Neural progenitor cell (in vitro differentiated cells): Measurements from ENCODE around the gene AZIN2. TPM values are rescaled to one million over a fixed set of nuclear protein-coding genes. Genes with fewer than 3 reads are reported as not detected.

Experiments
- DNase-seq: peaks from one replicate; pipeline ENCODE4 v3.0.0-alpha.2; 2016; ENCODE audit warnings: low spot score
- H2AFZ ChIP-seq: fragments of 200-600 bp; sonication (generic); replicated peaks from 2 replicates; pipeline ENCODE4 v1.6.1; 2016; ENCODE audit warnings: antibody characterized with exemption
- H3F3A ChIP-seq: fragments of 200-600 bp; sonication (generic); 2 replicates; pipeline ENCODE4 v1.6.1; 2016; ENCODE audit warnings: antibody characterized with exemption, low read depth
- H3K27ac ChIP-seq: fragments of 200-600 bp; sonication (generic); 2 replicates; pipeline ENCODE4 v1.5.1; 2016; ENCODE audit warnings: mild to moderate bottlenecking
- H3K27me3 ChIP-seq: fragments of 200-600 bp; sonication (generic); 2 replicates; pipeline ENCODE4 v1.6.1; 2016; ENCODE audit warnings: mild to moderate bottlenecking, moderate library complexity
- H3K36me3 ChIP-seq: fragments of 200-600 bp; sonication (generic); 2 replicates; pipeline ENCODE4 v1.5.1; 2016
- H3K4me1 ChIP-seq: fragments of 200-600 bp; sonication (generic); 2 replicates; pipeline ENCODE4 v1.6.1; 2016; ENCODE audit warnings: mixed run types
- H3K4me2 ChIP-seq: fragments of 200-600 bp; sonication (generic); 2 replicates; pipeline ENCODE4 v1.6.1; 2016
- H3K4me3 ChIP-seq: fragments of 200-600 bp; sonication (generic); 2 replicates; pipeline ENCODE4 v1.5.1; 2016
- H3K79me2 ChIP-seq: fragments of 200-600 bp; sonication (generic); 2 replicates; pipeline ENCODE4 v1.6.1; 2016; ENCODE audit warnings: low read depth
- H3K9ac ChIP-seq: fragments of 200-600 bp; sonication (generic); 2 replicates; pipeline ENCODE4 v1.6.1; 2016
- H3K9me3 ChIP-seq: fragments of 200-600 bp; sonication (generic); 2 replicates; pipeline ENCODE4 v1.5.1; 2016; ENCODE audit warnings: low read depth
- H4K20me1 ChIP-seq: fragments of 200-600 bp; sonication (generic); 2 replicates; pipeline ENCODE4 v1.6.1; 2016; ENCODE audit warnings: low read depth
- H3K27ac Mint-ChIP-seq: 3 replicates; pipeline ENCODE4 v1.8.0; 2021; ENCODE audit warnings: mixed read lengths
- H3K27me3 Mint-ChIP-seq: 2 replicates; pipeline ENCODE4 v1.8.0; 2022; ENCODE audit warnings: low read depth, mild to moderate bottlenecking, inconsistent platforms, moderate library complexity, mixed read lengths; ENCODE audit not compliant: insufficient read depth
- H3K36me3 Mint-ChIP-seq: 3 replicates; pipeline ENCODE4 v1.8.0; 2021; ENCODE audit warnings: mixed read lengths
- H3K4me1 Mint-ChIP-seq: 3 replicates; pipeline ENCODE4 v1.8.0; 2021; ENCODE audit warnings: mixed read lengths
- H3K4me3 Mint-ChIP-seq: 3 replicates; pipeline ENCODE4 v1.8.0; 2021; ENCODE audit warnings: mild to moderate bottlenecking, moderate library complexity, mixed read lengths
- H3K9me3 Mint-ChIP-seq: 3 replicates; pipeline ENCODE4 v1.8.0; 2020; ENCODE audit warnings: mixed read lengths
- CTCF ChIP-seq: fragments of 200-600 bp; sonication (generic); IDR thresholded peaks from 2 replicates; pipeline ENCODE4 v1.5.1; 2017; ENCODE audit warnings: antibody characterized with exemption, mild to moderate bottlenecking
- EZH2 ChIP-seq: fragments of 200-600 bp; sonication (generic); IDR thresholded peaks from 2 replicates; pipeline ENCODE4 v1.6.1; 2017; ENCODE audit warnings: antibody characterized with exemption, mild to moderate bottlenecking, moderate library complexity
- EZH2phosphoT487 ChIP-seq: fragments of 200-600 bp; sonication (generic); IDR thresholded peaks from 2 replicates; pipeline ENCODE4 v1.6.1; 2017; ENCODE audit warnings: antibody characterized with exemption
- total RNA-seq: library from RNA; depleted of rRNA; stranded (reverse); fragments of >200 nt; gene quantifications from 2 replicates; pipeline ENCODE4 v1.2.3, GENCODE V29; 2015; ENCODE audit warnings: low replicate concordance

Gene AZIN2
- total RNA-seq, 1 donor from 2014 or later, result 1.3 TPM

- Mint-ChIP-seq H3K4me3 (peak overlapping the region; percentile 92), H3K27ac (peak overlapping the region; percentile 33), H3K36me3 (peaks cover 2% of the 10 kb centered on the region), H3K27me3 (peaks cover 3% of the 10 kb centered on the region), H3K4me1 (peaks cover 16% of the 10 kb centered on the region), H3K9me3 (peaks cover 2% of the 10 kb centered on the region)
- peak; percentile 76 for DNase-seq
- Histone ChIP-seq H3K4me3 (peak overlapping the region; percentile 30), H3K4me1 (no peaks in the 10 kb centered on the region), H3K27me3 (no peaks in the 10 kb centered on the region), H3F3A (no peaks in the 10 kb centered on the region), H3K27ac (no peak overlapping the region), H3K4me2 (no peak overlapping the region), H3K9me3 (no peaks in the 10 kb centered on the region), H2AFZ (no peak overlapping the region), H4K20me1 (no peaks in the 10 kb centered on the region), H3K79me2 (no peaks in the 10 kb centered on the region), H3K9ac (no peak overlapping the region), H3K36me3 (no peaks in the 10 kb centered on the region)
- TF ChIP-seq EZH2, result no peak
- TF ChIP-seq CTCF, result peak; percentile 41
These were observed 46.3 kb downstream of the AZIN2 start for GRCh38 chr1:33127001-33127823.

- no peak overlapping the region for H3K4me3 Mint-ChIP-seq
- no peaks in the 10 kb centered on the region for H3K9me3 ChIP-seq
- no peak overlapping the region for H3K27ac Mint-ChIP-seq
- no peak overlapping the region for H3K27ac ChIP-seq
- H3K4me3 ChIP-seq, result no peak overlapping the region
- DNase-seq, result no peak
- peaks cover 2% of the 10 kb centered on the region for H3K36me3 Mint-ChIP-seq
- no peaks in the 10 kb centered on the region for H3K79me2 ChIP-seq
- no peak overlapping the region for H3K9ac ChIP-seq
- no peaks in the 10 kb centered on the region for H3K36me3 ChIP-seq
- no peak overlapping the region for H3K4me2 ChIP-seq
- H4K20me1 ChIP-seq, result no peaks in the 10 kb centered on the region
- peaks cover 2% of the 10 kb centered on the region for H3K9me3 Mint-ChIP-seq
- no peak overlapping the region for H2AFZ ChIP-seq
- no peaks in the 10 kb centered on the region for H3F3A ChIP-seq
- H3K27me3 Mint-ChIP-seq, result peaks cover 3% of the 10 kb centered on the region
- no peak for TF ChIP-seq CTCF
- TF ChIP-seq EZH2phosphoT487, result no peak
- no peak for TF ChIP-seq EZH2
- peaks cover 16% of the 10 kb centered on the region for H3K4me1 Mint-ChIP-seq
- no peaks in the 10 kb centered on the region for H3K4me1 ChIP-seq
- no peaks in the 10 kb centered on the region for H3K27me3 ChIP-seq
These were observed 47.8 kb downstream of the AZIN2 start for GRCh38 chr1:33128781-33129180.

- no peak overlapping the region for H3K27ac ChIP-seq
- no peak overlapping the region for H3K4me2 ChIP-seq
- H4K20me1 ChIP-seq, result no peaks in the 10 kb centered on the region
- H3K9ac ChIP-seq, result no peak overlapping the region
- H3K27ac Mint-ChIP-seq, result no peak overlapping the region
- peaks cover 5% of the 10 kb centered on the region for H3K27me3 Mint-ChIP-seq
- no peaks in the 10 kb centered on the region for H3K36me3 ChIP-seq
- H3K36me3 Mint-ChIP-seq, result peaks cover 2% of the 10 kb centered on the region
- H3K4me3 Mint-ChIP-seq, result no peak overlapping the region
- no peaks in the 10 kb centered on the region for H3K27me3 ChIP-seq
- H3K9me3 Mint-ChIP-seq, result peaks cover 2% of the 10 kb centered on the region
- no peaks in the 10 kb centered on the region for H3K4me1 ChIP-seq
- H3K4me3 ChIP-seq, result no peak overlapping the region
- TF ChIP-seq EZH2 (no peak), CTCF (no peak), EZH2phosphoT487 (no peak)
- no peak overlapping the region for H2AFZ ChIP-seq
- no peak for DNase-seq
- no peaks in the 10 kb centered on the region for H3K9me3 ChIP-seq
- no peaks in the 10 kb centered on the region for H3F3A ChIP-seq
- H3K4me1 Mint-ChIP-seq, result peaks cover 16% of the 10 kb centered on the region
- no peaks in the 10 kb centered on the region for H3K79me2 ChIP-seq
These were observed 49.3 kb downstream of the AZIN2 start for GRCh38 chr1:33130297-33130696.
